K562 (cell line): Measurements from ENCODE around the gene ARHGAP31. TPM values are rescaled to one million over a fixed set of nuclear protein-coding genes. Genes with fewer than 3 reads are reported as not detected.

Source experiments
- ATAC-seq: fragments of 200-7000 bp; cut with Tn5 transposase; 3 replicates; pipeline ENCODE4 v1.9.1; 2020; ENCODE audit warnings: moderate library complexity
- BruUV-seq: library from RNA; stranded (reverse); fragments of 400-500 nt; replicated peaks from 2 replicates; lab custom pipeline; 2021; lab: Mats Ljungman, UMichigan
- CTCF ChIA-PET: fragments of 300-600 bp; formaldehyde crosslinking; extraction: SDS; loops from one replicate; lab custom pipeline; 2021; ENCODE audit warnings: low intra/inter-chr PET ratio; lab: Yijun Ruan, JAX
- POLR2A ChIA-PET: fragments of 300-600, 350-650 bp; sonication (Branson Sonifier 250); formaldehyde crosslinking; extraction: SDS; loops from one replicate; lab custom pipeline; 2021; ENCODE audit warnings: antibody characterized with exemption, inconsistent platforms; lab: Yijun Ruan, JAX
- DNase-seq, 4 experiments: peaks; one replicate each; pipeline versions ENCODE4 v3.0.0 to v3.0.0-alpha.2; 2011 to 2018; ENCODE audit warnings: low spot score in 3 of 4, mixed read lengths in 3 of 4; ENCODE audit errors: extremely low read depth in 1 of 4
- FAIRE-seq: peaks from 2 replicates; lab custom pipeline; 2011; peaks lifted over from hg19 to GRCh38; lab: Jason Lieb, UNC
- H2AFZ ChIP-seq: 2 replicates; pipeline ENCODE4 v1.6.0; 2011; ENCODE audit warnings: low read depth, low read length, control low read depth, inconsistent platforms
- H3K27ac ChIP-seq: fragments of 200-600 bp; 3 replicates; pipeline ENCODE4 v1.8.0; 2011; ENCODE audit warnings: low read depth, mild to moderate bottlenecking, control low read depth, inconsistent platforms, low read length, moderate library complexity, mixed read lengths; ENCODE audit errors: extremely low read depth
- H3K27me3 ChIP-seq, 2 experiments: fragments of 300-600 bp in 1 of 2; 2 replicates in 1 of 2; 3 replicates in 1 of 2; pipeline versions ENCODE4 v1.6.0 to v1.8.0; 2011; ENCODE audit warnings: inconsistent platforms in 2 of 2, low read length in 2 of 2, mild to moderate bottlenecking in 1 of 2, mixed read lengths in 1 of 2, moderate library complexity in 1 of 2; ENCODE audit not compliant: control insufficient read depth in 2 of 2, insufficient read depth in 2 of 2
- H3K36me3 ChIP-seq: fragments of 300-600 bp; 3 replicates; pipeline ENCODE4 v1.8.0; 2011; ENCODE audit warnings: mild to moderate bottlenecking, low read length, inconsistent platforms; ENCODE audit not compliant: control insufficient read depth, insufficient read depth
- H3K4me1 ChIP-seq, 2 experiments: fragments of 200-600 bp in 1 of 2; replicated peaks in 1 of 2; 2 replicates in 1 of 2; 3 replicates in 1 of 2; pipeline versions ENCODE4 v1.5.1 to v1.8.0; 2011; ENCODE audit warnings: inconsistent platforms in 2 of 2, low read length in 2 of 2, mild to moderate bottlenecking in 1 of 2, mixed read lengths in 1 of 2, moderate library complexity in 1 of 2; ENCODE audit not compliant: control insufficient read depth in 2 of 2, insufficient read depth in 2 of 2
- H3K4me2 ChIP-seq: 2 replicates; pipeline ENCODE4 v1.6.1; 2011; ENCODE audit warnings: low read length, control low read depth, inconsistent platforms, mixed read lengths; ENCODE audit not compliant: insufficient read depth
- H3K4me3 ChIP-seq: fragments of 200-600 bp; sonication (generic), shearing (Covaris generic); 2 replicates; pipeline ENCODE4 v1.5.1; 2016; ENCODE audit warnings: control low read depth, inconsistent platforms
- H3K79me2 ChIP-seq: fragments of 200-600 bp; 3 replicates; pipeline ENCODE4 v1.8.0; 2011; ENCODE audit warnings: low read length, inconsistent platforms; ENCODE audit not compliant: control insufficient read depth, insufficient read depth
- H3K9ac ChIP-seq, 2 experiments: 2 replicates each; pipeline versions ENCODE4 v1.6.0 to v1.6.1; 2011; ENCODE audit warnings: low read depth in 2 of 2, low read length in 2 of 2, control low read depth in 1 of 2, inconsistent platforms in 1 of 2, mild to moderate bottlenecking in 1 of 2, mixed read lengths in 1 of 2; ENCODE audit not compliant: insufficient read depth in 1 of 2
- H3K9me1 ChIP-seq: one replicate; pipeline ENCODE4 v1.6.0; 2011; ENCODE audit warnings: inconsistent platforms, mild to moderate bottlenecking, low read length, moderate library complexity; ENCODE audit not compliant: control insufficient read depth, insufficient read depth
- H3K9me3 ChIP-seq: replicated peaks from 2 replicates; pipeline ENCODE4 v1.5.1; 2011; ENCODE audit warnings: low read depth, low read length, inconsistent platforms; ENCODE audit not compliant: control insufficient read depth, insufficient read depth
- H4K20me1 ChIP-seq: replicated peaks from 2 replicates; pipeline ENCODE4 v1.6.1; 2011; ENCODE audit warnings: low read length, inconsistent platforms, mixed read lengths; ENCODE audit not compliant: control insufficient read depth, insufficient read depth
- PRPF4 ChIP-seq: fragments of 200-400 bp; formaldehyde crosslinking; IDR thresholded peaks from one replicate; pipeline ENCODE4 v1.6.1; 2017; ENCODE audit warnings: low read length, low read depth, mild to moderate bottlenecking; ENCODE audit not compliant: insufficient read depth, poor library complexity, severe bottlenecking
- SRF ChIP-seq, 2 experiments: fragments of 250-450, 450-650 bp in 1 of 2; sonication (Bioruptor Pico) in 1 of 2; sonication (generic) in 1 of 2; formaldehyde crosslinking; IDR thresholded peaks; 2 replicates each; pipeline versions ENCODE4 v1.5.0 to v1.5.1; 2020 to 2022; ENCODE audit warnings: mild to moderate bottlenecking in 1 of 2, missing genetic modification reagents in 1 of 2
- ZNF586 ChIP-seq: fragments of 450-650 bp; formaldehyde crosslinking; conservative IDR thresholded peaks from 2 replicates; pipeline ENCODE4 v1.4.0; 2020; ENCODE audit warnings: mild to moderate bottlenecking, moderate library complexity
- ZNF79 ChIP-seq: fragments of 250-450 bp; sonication (Bioruptor Pico); IDR thresholded peaks from 2 replicates; pipeline ENCODE4 v1.4.0; 2020; ENCODE audit warnings: low read depth, mild to moderate bottlenecking, moderate library complexity
- WGBS: fragments of 100-300 bp; shearing (Covaris generic); methylation state at CpG from one replicate; pipeline ENCODE4 v1.1.6; 2016; ENCODE audit warnings: low coverage, mixed read lengths; ENCODE audit not compliant: insufficient coverage; ENCODE audit errors: missing lambda C conversion rate; 5-methylcytosine and 5-hydroxymethylcytosine counted together
- in situ Hi-C: fragments of 300-500 bp; cut with MboI; formaldehyde crosslinking; loops from 4 replicates; pipeline ENCODE4 v1.15.0; 2018; ENCODE audit warnings: inconsistent platforms, mixed read lengths
- intact Hi-C: fragments of 100-400 bp; cut with micrococcal nuclease; formaldehyde crosslinking; loops from 2 replicates; pipeline ENCODE4 v1.14.2; 2022
- polyA plus RNA-seq, 8 experiments: library from polyadenylated mRNA; depleted of rRNA in 4 of 8; stranded (reverse) in 5 of 8; unstranded in 3 of 8; fragments of >200 nt; fragmentation: Nextera tagmentation in 2 of 8; fragmentation: Illumina TruSeq in 1 of 8; extraction: Ambion mirVana in 2 of 8; extraction: Trizol in 1 of 8; gene quantifications; 2 replicates each; pipeline versions ENCODE4 v1.2.1 to v1.2.3, GENCODE V29; 2011 to 2014; ENCODE audit warnings: inconsistent platforms in 1 of 8, missing spikeins in 1 of 8
- total RNA-seq, 7 experiments: library from RNA; depleted of rRNA in 6 of 7; stranded (reverse); fragments of >200 nt in 6 of 7; fragmentation: Illumina TruSeq in 2 of 7; extraction: Trizol in 2 of 7; gene quantifications; 2 replicates each; pipeline versions ENCODE4 v1.2.1 to v1.2.3, GENCODE V29; 2011 to 2021; ENCODE audit warnings: low replicate concordance in 1 of 7
- TF ChIP-seq, protein P1 (sequence below): sonication (generic); formaldehyde crosslinking; IDR thresholded peaks from 2 replicates; pipeline ENCODE4 v1.9.0; 2022; ENCODE audit warnings: mild to moderate bottlenecking, missing genetic modification reagents
- TF ChIP-seq, protein P2 (sequence below): fragments of 450-650 bp; IDR thresholded peaks from 2 replicates; pipeline ENCODE4 v1.6.1; 2016
- TF ChIP-seq, protein P3 (sequence below), 2 experiments: IDR thresholded peaks in 1 of 2; conservative IDR thresholded peaks in 1 of 2; 2 replicates each; pipeline ENCODE4 v1.6.1; 2016; ENCODE audit warnings: low read depth in 2 of 2, mild to moderate bottlenecking in 1 of 2, missing compliant biosample characterization in 1 of 2, missing genetic modification characterization in 1 of 2, moderate library complexity in 1 of 2

Gene ARHGAP31
- total and polyA plus RNA-seq, 9 of the 15 experiments (the other 6 are each of a cell fraction or from before 2014, with no cell fraction given): under 0.01 to 0.13 (median 0.06) TPM; not detected in 5

DNA sequence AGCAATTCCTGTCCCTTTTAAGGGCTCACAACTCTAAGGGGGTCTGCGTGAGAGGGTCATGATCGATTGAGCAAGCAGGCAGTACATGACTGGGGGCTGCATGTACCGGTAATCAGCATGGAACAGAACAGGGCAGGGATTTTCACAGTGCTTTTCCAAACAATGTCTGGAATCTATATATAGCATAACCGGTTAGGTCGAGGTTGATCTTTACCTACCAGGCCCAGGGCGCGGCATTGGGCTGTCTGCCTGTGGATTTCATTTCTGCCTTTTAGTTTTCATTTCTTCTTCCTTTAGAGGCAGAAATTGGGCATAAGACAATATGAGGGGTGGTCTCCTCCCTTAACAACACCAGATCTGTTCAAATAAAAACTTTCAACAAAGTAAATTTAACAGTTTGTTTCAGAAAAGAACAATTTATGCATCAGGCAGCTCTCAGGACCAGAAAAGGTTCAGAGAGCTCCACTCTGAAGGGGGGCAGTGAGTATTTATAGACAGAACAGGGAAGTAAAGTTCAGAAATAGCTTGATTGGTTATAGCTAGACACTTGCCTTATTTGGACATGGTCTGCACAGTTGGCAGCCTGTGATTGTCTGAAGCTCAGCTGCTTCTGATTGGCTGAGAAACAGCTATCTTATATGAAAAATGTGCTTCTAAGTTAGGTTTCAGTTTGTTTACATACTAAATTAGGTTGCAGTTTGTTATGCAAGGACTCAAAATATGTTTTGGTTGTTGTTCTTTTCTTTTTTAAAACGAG is 36.4 kb upstream of the ARHGAP31 start (continued):
- TF ChIP-seq PRPF4 (no peak), ZNF79 (CRISPR knock-in tag) (no peak), SRF (CRISPR knock-in tag; IDR thresholded peaks at IDR 0.05) (peak; percentile 71 to 96; a peak in 3 of 4 replicates)
- TF ChIP-seq, protein P1, sequence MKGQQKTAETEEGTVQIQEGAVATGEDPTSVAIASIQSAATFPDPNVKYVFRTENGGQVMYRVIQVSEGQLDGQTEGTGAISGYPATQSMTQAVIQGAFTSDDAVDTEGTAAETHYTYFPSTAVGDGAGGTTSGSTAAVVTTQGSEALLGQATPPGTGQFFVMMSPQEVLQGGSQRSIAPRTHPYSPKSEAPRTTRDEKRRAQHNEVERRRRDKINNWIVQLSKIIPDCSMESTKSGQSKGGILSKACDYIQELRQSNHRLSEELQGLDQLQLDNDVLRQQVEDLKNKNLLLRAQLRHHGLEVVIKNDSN (CRISPR knock-in tag): no peak
- TF ChIP-seq, protein P2, sequence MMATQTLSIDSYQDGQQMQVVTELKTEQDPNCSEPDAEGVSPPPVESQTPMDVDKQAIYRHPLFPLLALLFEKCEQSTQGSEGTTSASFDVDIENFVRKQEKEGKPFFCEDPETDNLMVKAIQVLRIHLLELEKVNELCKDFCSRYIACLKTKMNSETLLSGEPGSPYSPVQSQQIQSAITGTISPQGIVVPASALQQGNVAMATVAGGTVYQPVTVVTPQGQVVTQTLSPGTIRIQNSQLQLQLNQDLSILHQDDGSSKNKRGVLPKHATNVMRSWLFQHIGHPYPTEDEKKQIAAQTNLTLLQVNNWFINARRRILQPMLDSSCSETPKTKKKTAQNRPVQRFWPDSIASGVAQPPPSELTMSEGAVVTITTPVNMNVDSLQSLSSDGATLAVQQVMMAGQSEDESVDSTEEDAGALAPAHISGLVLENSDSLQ: peak; percentile 14; the same call in 1 of the 2 replicates

DNA sequence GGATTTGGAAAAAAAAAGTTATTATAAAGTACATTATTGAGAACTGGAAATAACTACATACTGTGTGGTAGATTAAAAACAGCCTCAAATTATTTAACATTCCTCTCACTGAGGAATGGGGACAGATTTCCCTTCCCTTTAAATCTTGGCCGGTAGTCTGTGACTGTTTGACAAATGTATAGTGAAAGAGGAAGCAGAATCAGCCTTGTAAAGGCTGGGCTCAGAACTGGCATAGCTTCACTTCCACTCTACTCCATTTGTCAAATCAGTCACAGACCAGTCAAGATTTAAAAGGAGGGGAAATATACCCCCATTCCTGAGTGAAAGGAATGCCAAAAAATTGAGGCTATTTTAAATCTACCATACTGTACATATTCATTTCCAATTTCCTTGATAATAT is 35.3 kb upstream of the ARHGAP31 start:
- intact Hi-C loops (no loop called here), in situ Hi-C loops (no loop called here)
- no peak for ATAC-seq
- Histone ChIP-seq H3K27me3 (no peaks in the 10 kb centered on the region), H3K36me3 (no peaks in the 10 kb centered on the region), H3K79me2 (no peaks in the 10 kb centered on the region), H3K27ac (no peak overlapping the region), H2AFZ (peak overlapping the region; percentile 63), H3K4me2 (no peak overlapping the region), H3K4me3 (no peak overlapping the region), H3K9me3 (no peaks in the 10 kb centered on the region)
- 0% methylated on average over 1 of the region's 1 CpG for whole genome bisulfite sequencing
- DNase-seq: no peak
- TF ChIP-seq, protein P3, sequence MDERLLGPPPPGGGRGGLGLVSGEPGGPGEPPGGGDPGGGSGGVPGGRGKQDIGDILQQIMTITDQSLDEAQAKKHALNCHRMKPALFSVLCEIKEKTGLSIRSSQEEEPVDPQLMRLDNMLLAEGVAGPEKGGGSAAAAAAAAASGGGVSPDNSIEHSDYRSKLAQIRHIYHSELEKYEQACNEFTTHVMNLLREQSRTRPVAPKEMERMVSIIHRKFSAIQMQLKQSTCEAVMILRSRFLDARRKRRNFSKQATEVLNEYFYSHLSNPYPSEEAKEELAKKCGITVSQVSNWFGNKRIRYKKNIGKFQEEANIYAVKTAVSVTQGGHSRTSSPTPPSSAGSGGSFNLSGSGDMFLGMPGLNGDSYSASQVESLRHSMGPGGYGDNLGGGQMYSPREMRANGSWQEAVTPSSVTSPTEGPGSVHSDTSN (CRISPR knock-in tag; IDR thresholded peaks at IDR 0.05; ENCODE audit: low read depth): no peak
- TF ChIP-seq, protein P3 (tag; conservative IDR thresholded peaks at IDR 0.05; ENCODE audit: low read depth): 0 out of 2 replicates have a peak, but pooled peaks have one; percentile 36
- no peak for TF ChIP-seq ZNF586
- TF ChIP-seq, all 486 proteins: peak for 1
- BruUV-seq: no TSS peak
- no peak overlapping the region for H3K9ac ChIP-seq
- H3K4me1 ChIP-seq: no peaks in the 10 kb centered on the region
- no peak for FAIRE-seq
- ChIA-PET POLR2A (no interaction called here), CTCF (no interaction called here)
- no peaks in the 10 kb centered on the region for H3K9me1 ChIP-seq
- H4K20me1 ChIP-seq: no peaks in the 10 kb centered on the region
